IMR-90 (cell line): ENCODE data around the gene ECE2. TPM values are rescaled to one million over a fixed set of nuclear protein-coding genes. Genes with fewer than 3 reads are reported as not detected.

Experiments
- ATAC-seq: fragments of 200-7000 bp; cut with Tn5 transposase; 2 replicates; pipeline ENCODE4 v1.9.1; 2020; ENCODE audit warnings: low read depth, mild to moderate bottlenecking, moderate library complexity
- BruUV-seq: library from RNA; stranded (reverse); fragments of 400-500 nt; replicated peaks from 2 replicates; lab custom pipeline; 2021; lab: Mats Ljungman, UMichigan
- CTCF ChIA-PET: fragments of 300-600 bp; formaldehyde crosslinking; extraction: SDS; loops from one replicate; lab custom pipeline; 2021; ENCODE audit warnings: antibody characterized with exemption; lab: Yijun Ruan, JAX
- POLR2A ChIA-PET: fragments of 300-600 bp; sonication (Branson Sonifier 250); formaldehyde crosslinking; loops from one replicate; lab custom pipeline; 2022; ENCODE audit warnings: antibody characterized with exemption; ENCODE audit not compliant: unreplicated experiment; lab: Charles Lee
- DNase-seq: peaks from one replicate; pipeline ENCODE4 v3.0.0; 2013
- H2AFZ ChIP-seq: replicated peaks from 2 replicates; pipeline ENCODE3; 2013; ENCODE audit warnings: low read length, mild to moderate bottlenecking; ENCODE audit not compliant: poor library complexity
- H2AK5ac ChIP-seq: 2 replicates; pipeline ENCODE4 v1.6.1; 2013; ENCODE audit warnings: low read depth, low read length, inconsistent platforms
- H2AK9ac ChIP-seq: replicated peaks from 2 replicates; pipeline ENCODE3; 2013; ENCODE audit warnings: mild to moderate bottlenecking, low read depth, low read length, moderate library complexity; ENCODE audit not compliant: poor library complexity
- H2BK120ac ChIP-seq: 2 replicates; pipeline ENCODE4 v1.6.1; 2013; ENCODE audit warnings: low read depth, low read length, inconsistent platforms
- H2BK15ac ChIP-seq: 3 replicates; pipeline ENCODE4 v1.6.1; 2013; ENCODE audit warnings: low read depth, low read length, inconsistent platforms
- H2BK20ac ChIP-seq: 2 replicates; pipeline ENCODE4 v1.6.1; 2013; ENCODE audit warnings: low read depth, mild to moderate bottlenecking, inconsistent platforms, low read length, moderate library complexity
- H2BK5ac ChIP-seq: 2 replicates; pipeline ENCODE4 v1.6.1; 2013; ENCODE audit warnings: mild to moderate bottlenecking, low read depth, low read length, inconsistent platforms; ENCODE audit not compliant: poor library complexity, severe bottlenecking
- H3K14ac ChIP-seq: replicated peaks from 2 replicates; pipeline ENCODE4 v1.6.1; 2013; ENCODE audit warnings: low read depth, low read length, inconsistent platforms
- H3K18ac ChIP-seq: 2 replicates; pipeline ENCODE4 v1.6.1; 2013; ENCODE audit warnings: low read depth, low read length, control low read depth
- H3K23ac ChIP-seq: 2 replicates; pipeline ENCODE4 v1.6.1; 2013; ENCODE audit warnings: low read depth, low read length, inconsistent platforms
- H3K27ac ChIP-seq: 2 replicates; pipeline ENCODE4 v1.5.1; 2013; ENCODE audit warnings: mild to moderate bottlenecking, control low read depth, low read length; ENCODE audit not compliant: insufficient read depth
- H3K27me3 ChIP-seq: 2 replicates; pipeline ENCODE4 v1.6.1; 2013; ENCODE audit warnings: low read length; ENCODE audit not compliant: control insufficient read depth, insufficient read depth
- H3K36me3 ChIP-seq: 2 replicates; pipeline ENCODE4 v1.6.1; 2013; ENCODE audit warnings: low read length, mixed read lengths; ENCODE audit not compliant: control insufficient read depth, insufficient read depth
- H3K4ac ChIP-seq: 2 replicates; pipeline ENCODE4 v1.6.1; 2013; ENCODE audit warnings: low read depth, low read length, inconsistent platforms
- H3K4me1 ChIP-seq: 2 replicates; pipeline ENCODE4 v1.6.1; 2013; ENCODE audit warnings: low read length, mixed read lengths; ENCODE audit not compliant: control insufficient read depth, insufficient read depth
- H3K4me2 ChIP-seq: 2 replicates; pipeline ENCODE4 v1.6.1; 2013; ENCODE audit warnings: low read depth, mild to moderate bottlenecking, control low read depth, low read length, moderate library complexity
- H3K4me3 ChIP-seq: 2 replicates; pipeline ENCODE4 v1.5.1; 2013; ENCODE audit warnings: low read depth, mild to moderate bottlenecking, control low read depth, low read length, moderate library complexity; ENCODE audit not compliant: insufficient read depth
- H3K56ac ChIP-seq: 2 replicates; pipeline ENCODE4 v1.6.1; 2013; ENCODE audit warnings: low read length, inconsistent platforms; ENCODE audit not compliant: insufficient read depth; ENCODE audit errors: extremely low read depth
- H3K79me1 ChIP-seq, 2 experiments: 2 replicates each; pipeline ENCODE4 v1.6.1; 2013; ENCODE audit warnings: low read length in 2 of 2, inconsistent platforms in 1 of 2, low read depth in 1 of 2
- H3K9ac ChIP-seq: 2 replicates; pipeline ENCODE4 v1.6.1; 2013; ENCODE audit warnings: low read depth, low read length, control low read depth
- H3K9me1 ChIP-seq: 2 replicates; pipeline ENCODE4 v1.6.1; 2013; ENCODE audit warnings: low read length, inconsistent platforms; ENCODE audit not compliant: insufficient read depth
- H3K9me3 ChIP-seq: 2 replicates; pipeline ENCODE4 v1.6.1; 2013; ENCODE audit warnings: low read length; ENCODE audit not compliant: control insufficient read depth, insufficient read depth
- H4K20me1 ChIP-seq: 2 replicates; pipeline ENCODE4 v1.6.1; 2013; ENCODE audit warnings: low read length, inconsistent platforms; ENCODE audit not compliant: insufficient read depth
- H4K5ac ChIP-seq: 2 replicates; pipeline ENCODE4 v1.6.1; 2013; ENCODE audit warnings: mild to moderate bottlenecking, low read depth, low read length, control low read depth
- H4K8ac ChIP-seq, 2 experiments: 2 replicates each; pipeline ENCODE4 v1.6.1; 2013; ENCODE audit warnings: low read depth in 2 of 2, low read length in 2 of 2, control low read depth in 1 of 2, inconsistent platforms in 1 of 2
- H4K91ac ChIP-seq: 2 replicates; pipeline ENCODE4 v1.6.1; 2013; ENCODE audit warnings: low read depth, low read length, inconsistent platforms; ENCODE audit not compliant: insufficient read depth
- BHLHE40 ChIP-seq: fragments of 150-350 bp; IDR thresholded peaks from 2 replicates; pipeline ENCODE4 v1.6.1; 2016; ENCODE audit warnings: mild to moderate bottlenecking, low read depth, low read length
- CTCF ChIP-seq: conservative IDR thresholded peaks from 2 replicates; pipeline ENCODE4 v1.5.1; 2012; ENCODE audit warnings: mild to moderate bottlenecking, low read depth, low read length, improper control_type of control experiment
- RAD21 ChIP-seq: IDR thresholded peaks from 2 replicates; pipeline ENCODE4 v1.6.1; 2012; ENCODE audit warnings: low read length, improper control_type of control experiment
- SMC3 ChIP-seq: fragments of 150-350 bp; IDR thresholded peaks from 2 replicates; pipeline ENCODE4 v1.6.1; 2016; ENCODE audit warnings: low read depth, mild to moderate bottlenecking, antibody characterized with exemption, low read length, moderate library complexity
- WGBS, 2 experiments: methylation state at CpG; one replicate each; pipeline versions ENCODE4 v1.1.5 to v1.1.7; 2013; ENCODE audit warnings: missing lambda C conversion rate in 2 of 2; ENCODE audit not compliant: insufficient read length in 1 of 2; ENCODE audit errors: extremely low coverage in 2 of 2; 5-methylcytosine and 5-hydroxymethylcytosine counted together
- dilution Hi-C: fragments of 300-500 bp; cut with HindIII; formaldehyde crosslinking; loops from one replicate; pipeline ENCODE4 v1.14.3; 2018; ENCODE audit warnings: low sequenced_read_pairs; ENCODE audit not compliant: unreplicated experiment
- in situ Hi-C: fragments of 300-500 bp; cut with MboI; formaldehyde crosslinking; loops from 3 replicates; pipeline ENCODE4 v1.14.3; 2019; ENCODE audit warnings: low sequenced_read_pairs, inconsistent platforms, mixed read lengths
- intact Hi-C: fragments of 100-400 bp; cut with micrococcal nuclease; formaldehyde crosslinking; loops from 2 replicates; pipeline ENCODE4 v1.10.0; 2022
- polyA plus RNA-seq, 3 experiments: library from polyadenylated mRNA; depleted of rRNA; stranded (reverse); fragments of >200 nt; gene quantifications; 2 replicates each; pipeline ENCODE4 v1.2.3, GENCODE V29; 2012; ENCODE audit warnings: low replicate concordance in 1 of 3
- total RNA-seq: library from RNA; depleted of rRNA; stranded (reverse); fragments of >200 nt; gene quantifications from 2 replicates; pipeline ENCODE4 v1.2.3, GENCODE V29; 2012

Gene ECE2
- total and polyA plus RNA-seq, 2 of the 4 experiments (the other 2 are of a cell fraction): not detected

DNA sequence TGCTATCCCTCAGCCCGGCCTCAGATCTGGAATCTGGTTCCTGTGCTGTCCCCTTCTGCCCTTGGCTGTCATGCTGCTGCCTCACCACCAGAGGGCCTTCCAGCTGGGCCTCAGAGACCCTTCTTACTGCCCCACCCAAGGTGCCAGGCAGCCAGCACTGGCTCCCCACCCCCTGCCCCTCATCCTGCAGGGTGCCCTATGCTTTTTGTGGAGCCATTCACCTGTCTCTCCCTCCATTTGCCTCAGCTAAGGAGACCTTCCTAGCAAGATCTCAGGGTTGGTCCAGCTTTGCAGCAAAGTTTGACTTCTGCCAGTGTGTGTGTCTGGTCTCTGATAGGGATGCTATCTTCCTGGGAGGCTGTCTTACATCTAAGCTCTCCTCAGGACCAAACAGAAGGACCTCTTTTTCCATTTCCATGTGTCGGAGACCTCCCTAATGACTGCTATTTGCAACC is 48.3 kb upstream of the ECE2 start:
- Histone ChIP-seq H2BK5ac (no peak overlapping the region), H3K9me1 (no peaks in the 10 kb centered on the region), H3K18ac (no peak overlapping the region), H4K5ac (no peak overlapping the region), H4K8ac (no peak overlapping the region), H3K14ac (no peak overlapping the region), H3K27me3 (peaks cover 62% of the 10 kb centered on the region), H2BK120ac (no peak overlapping the region), H3K4ac (no peak overlapping the region), H3K4me1 (no peaks in the 10 kb centered on the region; the same call in 1 of the 2 replicates), H2BK15ac (no peak overlapping the region), H3K56ac (no peak overlapping the region), H3K36me3 (no peaks in the 10 kb centered on the region), H2AFZ (no peak overlapping the region), H2AK9ac (peak overlapping the region; percentile 23), H3K9ac (no peak overlapping the region), H2BK20ac (no peak overlapping the region), H3K79me1 (no peaks in the 10 kb centered on the region), H3K4me3 (no peak overlapping the region), H4K91ac (no peak overlapping the region), H3K9me3 (no peaks in the 10 kb centered on the region), H3K4me2 (no peak overlapping the region), H3K27ac (no peak overlapping the region), H2AK5ac (no peak overlapping the region), H4K20me1 (no peaks in the 10 kb centered on the region), H3K23ac (no peak overlapping the region)
- ChIA-PET POLR2A (no interaction called here), CTCF (interaction anchor here (0.8 to 1.6 kb wide), 10 partner anchors 11 to 329 kb away, joined by 3 to 10 read pairs (median 4); partner anchors contain the start of gene EEF1AKMT4)
- intact Hi-C loops: loop anchor here (5.0 kb wide), 1 partner anchor 60 kb away; no protein-coding TSS in a partner anchor
- dilution Hi-C loops: no loop called here
- ATAC-seq: peak; percentile 44; the same call in 1 of the 2 replicates
- DNase-seq: no peak
- in situ Hi-C loops: no loop called here
- no TSS peak for BruUV-seq
- WGBS, 2 experiments: no CpG with 5 or more reads among the region's 2 CpGs
- TF ChIP-seq SMC3: peak; percentile 49
- TF ChIP-seq RAD21: peak; percentile 33; the same call in 1 of the 2 replicates
- TF ChIP-seq CTCF: peak; percentile 60
- no peak for TF ChIP-seq BHLHE40
